HG02973 (cell line): ENCODE data around the gene RAB7A.
"Not testable (repeated sequence)": the region's sequence is repeated elsewhere in the genome, so short reads cannot be mapped to it uniquely, and the experiment has no call there.

Source experiments
- ATAC-seq: cut with Tn5 transposase; IDR thresholded peaks from one replicate; pipeline ENCODE4 v1.9.1; 2021; ENCODE audit warnings: moderate library complexity; ENCODE audit not compliant: unreplicated experiment

Gene RAB7A

GRCh38 chr3:128710816-128711433 lies 15.1 kb upstream of the RAB7A start:
- no peak for ATAC-seq

GRCh38 chr3:128712848-128713247 lies 13.1 kb upstream of the RAB7A start:
- ATAC-seq, result no peak

GRCh38 chr3:128714887-128715491 lies 11.0 kb upstream of the RAB7A start:
- no peak for ATAC-seq

GRCh38 chr3:128718892-128719291 lies 7.1 kb upstream of the RAB7A start:
- not testable (repeated sequence) for ATAC-seq

- ATAC-seq, result no peak
Measured at GRCh38 chr3:128720891-128721290, 5.1 kb upstream of the RAB7A start.

GRCh38 chr3:128723477-128723876 lies 2.5 kb upstream of the RAB7A start:
- no peak for ATAC-seq

GRCh38 chr3:128725547-128726022 lies 398 bp upstream of the RAB7A start:
- peak; percentile 14 for ATAC-seq

- ATAC-seq, result no peak
Measured at GRCh38 chr3:128727059-128727458, 1.1 kb downstream of the RAB7A start.

- no peak for ATAC-seq
Measured at GRCh38 chr3:128727485-128727884, 1.5 kb downstream of the RAB7A start.

- no peak for ATAC-seq
Measured at GRCh38 chr3:128727996-128728395, 2.0 kb downstream of the RAB7A start.

- ATAC-seq, result not testable (repeated sequence)
Measured at GRCh38 chr3:128728521-128728920, 2.5 kb downstream of the RAB7A start.

- ATAC-seq, result no peak
Measured at GRCh38 chr3:128730471-128730870, 4.5 kb downstream of the RAB7A start.

- ATAC-seq, result peak; percentile 49
Measured at GRCh38 chr3:128734523-128735189, 8.7 kb downstream of the RAB7A start.

GRCh38 chr3:128735287-128735686 lies 9.3 kb downstream of the RAB7A start:
- ATAC-seq, result no peak

GRCh38 chr3:128735884-128736283 lies 9.9 kb downstream of the RAB7A start:
- ATAC-seq, result no peak

- no peak for ATAC-seq
Measured at GRCh38 chr3:128736601-128737000, 10.6 kb downstream of the RAB7A start.

GRCh38 chr3:128740621-128741020 lies 14.6 kb downstream of the RAB7A start:
- ATAC-seq, result no peak

GRCh38 chr3:128742821-128743594 lies 17.0 kb downstream of the RAB7A start:
- no peak for ATAC-seq

GRCh38 chr3:128745742-128746141 lies 19.8 kb downstream of the RAB7A start:
- ATAC-seq, result no peak

- no peak for ATAC-seq
Measured at GRCh38 chr3:128746881-128747280, 20.9 kb downstream of the RAB7A start.

GRCh38 chr3:128748557-128748956 lies 22.6 kb downstream of the RAB7A start:
- no peak for ATAC-seq
